ENCODE data around the gene PODXL2. TPM values are rescaled to one million over a fixed set of nuclear protein-coding genes. Genes with fewer than 3 reads are reported as not detected.
"Not testable (repeated sequence)": the region's sequence is repeated elsewhere in the genome, so short reads cannot be mapped to it uniquely, and the experiment has no call there.

The PODXL2 gene
- total RNA-seq, 1 experiment from 2014 or later, result 15.3 TPM

DNA sequence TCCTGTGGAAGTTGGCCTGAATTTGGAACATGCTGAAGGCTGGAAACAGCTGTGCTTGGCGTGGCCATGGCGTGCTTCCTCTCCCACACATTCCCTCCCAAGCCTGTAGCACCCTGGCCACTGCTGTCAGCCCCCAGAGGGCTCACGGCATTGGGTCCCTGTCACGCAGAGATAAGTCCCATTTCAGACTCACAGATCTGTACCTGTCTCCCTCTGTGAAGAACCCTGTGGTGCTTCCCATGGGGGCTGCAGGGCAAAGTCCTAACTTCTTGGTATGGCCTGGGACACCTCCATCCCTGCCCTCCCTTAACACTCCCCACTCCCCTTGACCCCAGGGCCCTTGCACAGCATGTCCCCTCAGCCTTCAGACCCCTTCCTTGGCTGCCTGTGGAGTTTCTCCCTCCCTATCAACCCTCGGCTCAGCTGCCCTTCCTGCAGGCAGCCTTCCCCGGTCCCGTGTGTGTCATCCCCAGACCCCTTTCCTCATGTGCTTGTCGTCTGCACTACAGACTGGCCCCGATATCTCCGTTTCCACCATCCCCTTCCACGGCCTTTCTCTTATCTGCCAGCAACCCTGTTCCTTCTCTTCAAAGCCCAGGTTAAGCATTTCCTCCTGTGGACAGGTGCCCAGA is 72.4 kb downstream of the PODXL2 start:
- H3K9me3 ChIP-seq (ENCODE audit: control insufficient read depth, insufficient read depth, low read depth, low read length), result no peaks in the 10 kb centered on the region
- ChIA-PET POLR2A (no interaction called here), CTCF (no interaction called here)
- TF ChIP-seq, protein P1, sequence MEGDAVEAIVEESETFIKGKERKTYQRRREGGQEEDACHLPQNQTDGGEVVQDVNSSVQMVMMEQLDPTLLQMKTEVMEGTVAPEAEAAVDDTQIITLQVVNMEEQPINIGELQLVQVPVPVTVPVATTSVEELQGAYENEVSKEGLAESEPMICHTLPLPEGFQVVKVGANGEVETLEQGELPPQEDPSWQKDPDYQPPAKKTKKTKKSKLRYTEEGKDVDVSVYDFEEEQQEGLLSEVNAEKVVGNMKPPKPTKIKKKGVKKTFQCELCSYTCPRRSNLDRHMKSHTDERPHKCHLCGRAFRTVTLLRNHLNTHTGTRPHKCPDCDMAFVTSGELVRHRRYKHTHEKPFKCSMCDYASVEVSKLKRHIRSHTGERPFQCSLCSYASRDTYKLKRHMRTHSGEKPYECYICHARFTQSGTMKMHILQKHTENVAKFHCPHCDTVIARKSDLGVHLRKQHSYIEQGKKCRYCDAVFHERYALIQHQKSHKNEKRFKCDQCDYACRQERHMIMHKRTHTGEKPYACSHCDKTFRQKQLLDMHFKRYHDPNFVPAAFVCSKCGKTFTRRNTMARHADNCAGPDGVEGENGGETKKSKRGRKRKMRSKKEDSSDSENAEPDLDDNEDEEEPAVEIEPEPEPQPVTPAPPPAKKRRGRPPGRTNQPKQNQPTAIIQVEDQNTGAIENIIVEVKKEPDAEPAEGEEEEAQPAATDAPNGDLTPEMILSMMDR (IDR thresholded peaks at IDR 0.05), result no peak
- no peak for TF ChIP-seq SIN3A (IDR thresholded peaks at IDR 0.05; ENCODE audit: borderline replicate concordance, insufficient read depth, low read depth, low read length)
- no peak for TF ChIP-seq POLR2AphosphoS5 (IDR thresholded peaks at IDR 0.05; ENCODE audit: low read depth, low read length)
- TF ChIP-seq TCF7L2 (IDR thresholded peaks at IDR 0.05; ENCODE audit: low read depth, low read length), result no peak
- TF ChIP-seq, protein P2, sequence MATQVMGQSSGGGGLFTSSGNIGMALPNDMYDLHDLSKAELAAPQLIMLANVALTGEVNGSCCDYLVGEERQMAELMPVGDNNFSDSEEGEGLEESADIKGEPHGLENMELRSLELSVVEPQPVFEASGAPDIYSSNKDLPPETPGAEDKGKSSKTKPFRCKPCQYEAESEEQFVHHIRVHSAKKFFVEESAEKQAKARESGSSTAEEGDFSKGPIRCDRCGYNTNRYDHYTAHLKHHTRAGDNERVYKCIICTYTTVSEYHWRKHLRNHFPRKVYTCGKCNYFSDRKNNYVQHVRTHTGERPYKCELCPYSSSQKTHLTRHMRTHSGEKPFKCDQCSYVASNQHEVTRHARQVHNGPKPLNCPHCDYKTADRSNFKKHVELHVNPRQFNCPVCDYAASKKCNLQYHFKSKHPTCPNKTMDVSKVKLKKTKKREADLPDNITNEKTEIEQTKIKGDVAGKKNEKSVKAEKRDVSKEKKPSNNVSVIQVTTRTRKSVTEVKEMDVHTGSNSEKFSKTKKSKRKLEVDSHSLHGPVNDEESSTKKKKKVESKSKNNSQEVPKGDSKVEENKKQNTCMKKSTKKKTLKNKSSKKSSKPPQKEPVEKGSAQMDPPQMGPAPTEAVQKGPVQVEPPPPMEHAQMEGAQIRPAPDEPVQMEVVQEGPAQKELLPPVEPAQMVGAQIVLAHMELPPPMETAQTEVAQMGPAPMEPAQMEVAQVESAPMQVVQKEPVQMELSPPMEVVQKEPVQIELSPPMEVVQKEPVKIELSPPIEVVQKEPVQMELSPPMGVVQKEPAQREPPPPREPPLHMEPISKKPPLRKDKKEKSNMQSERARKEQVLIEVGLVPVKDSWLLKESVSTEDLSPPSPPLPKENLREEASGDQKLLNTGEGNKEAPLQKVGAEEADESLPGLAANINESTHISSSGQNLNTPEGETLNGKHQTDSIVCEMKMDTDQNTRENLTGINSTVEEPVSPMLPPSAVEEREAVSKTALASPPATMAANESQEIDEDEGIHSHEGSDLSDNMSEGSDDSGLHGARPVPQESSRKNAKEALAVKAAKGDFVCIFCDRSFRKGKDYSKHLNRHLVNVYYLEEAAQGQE (IDR thresholded peaks at IDR 0.05; ENCODE audit: insufficient read depth in 1 of 2, low read depth in 2 of 2, low read length in 1 of 2), result no peak
- ATAC-seq (no peak), DNase-seq (ENCODE audit: low read depth, low spot score) (no peak)
- in situ Hi-C loops (cut with HindIII; ENCODE audit: low pct_unique_long_range_greater_than_20kb, low sequenced_read_pairs), result no loop called here
- H3K27me3 ChIP-seq (ENCODE audit: control insufficient read depth, insufficient read depth, low read length), result 0 out of 2 replicates have a peak, but pooled peaks cover 2% of the 10 kb centered on the region
- H3K4me1 ChIP-seq (ENCODE audit: control insufficient read depth, insufficient read depth, low read length), result no peaks in the 10 kb centered on the region
- intact Hi-C loops (cut with micrococcal nuclease; ENCODE audit: unreplicated experiment), result no loop called here
- no TSS peak for BruUV-seq (replicated peaks)
- no peak overlapping the region for H3K4me3 ChIP-seq (ENCODE audit: low read depth in 2 of 2, low read length in 2 of 2)
- H3K27ac ChIP-seq (ENCODE audit: low read length), result no peak overlapping the region
- no peaks in the 10 kb centered on the region for H3K36me3 ChIP-seq (ENCODE audit: control insufficient read depth, insufficient read depth, low read length)

DNA sequence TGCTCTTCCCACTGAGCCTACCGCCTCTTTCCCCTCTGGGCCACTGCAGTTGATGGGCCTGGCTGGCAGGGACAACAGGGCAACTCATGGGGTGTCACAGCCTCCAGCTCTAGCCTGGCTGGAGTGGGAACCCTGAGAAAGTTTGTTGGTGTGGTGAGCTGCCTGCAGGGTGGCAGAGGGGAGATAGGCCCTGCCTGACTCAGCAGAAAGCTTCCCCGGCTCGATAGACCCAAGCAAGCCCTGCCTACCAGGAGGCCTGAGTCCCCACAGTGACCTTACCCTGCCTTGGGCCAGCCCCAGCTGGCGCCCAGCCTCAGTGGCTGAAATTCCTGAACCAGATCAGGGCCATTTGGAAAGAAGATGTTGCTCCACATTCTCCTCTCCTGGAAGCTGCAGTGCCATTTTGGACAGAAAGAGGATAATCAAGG is 73.2 kb downstream of the PODXL2 start:
- DNase-seq (ENCODE audit: low read depth, low spot score), result no peak
- Histone ChIP-seq H3K4me3 (ENCODE audit: low read depth in 2 of 2, low read length in 2 of 2) (no peak overlapping the region), H3K4me1 (ENCODE audit: control insufficient read depth, insufficient read depth, low read length) (no peaks in the 10 kb centered on the region), H3K27ac (ENCODE audit: low read length) (no peak overlapping the region), H3K36me3 (ENCODE audit: control insufficient read depth, insufficient read depth, low read length) (no peaks in the 10 kb centered on the region), H3K9me3 (ENCODE audit: control insufficient read depth, insufficient read depth, low read depth, low read length) (no peaks in the 10 kb centered on the region), H3K27me3 (ENCODE audit: control insufficient read depth, insufficient read depth, low read length) (0 out of 2 replicates have a peak, but pooled peaks cover 2% of the 10 kb centered on the region)
- TF ChIP-seq TCF7L2 (IDR thresholded peaks at IDR 0.05; ENCODE audit: low read depth, low read length) (no peak), SIN3A (IDR thresholded peaks at IDR 0.05; ENCODE audit: borderline replicate concordance, insufficient read depth, low read depth, low read length) (no peak), POLR2AphosphoS5 (IDR thresholded peaks at IDR 0.05; ENCODE audit: low read depth, low read length) (no peak)
- TF ChIP-seq, protein P1 (IDR thresholded peaks at IDR 0.05), result no peak
- TF ChIP-seq, protein P2 (IDR thresholded peaks at IDR 0.05; ENCODE audit: insufficient read depth in 1 of 2, low read depth in 2 of 2, low read length in 1 of 2), result no peak
- in situ Hi-C loops (cut with HindIII; ENCODE audit: low pct_unique_long_range_greater_than_20kb, low sequenced_read_pairs) (no loop called here), intact Hi-C loops (cut with micrococcal nuclease; ENCODE audit: unreplicated experiment) (no loop called here)
- CTCF ChIA-PET, result no interaction called here
- ATAC-seq, result no peak
- BruUV-seq (replicated peaks), result no TSS peak
- POLR2A ChIA-PET, result no interaction called here

DNA sequence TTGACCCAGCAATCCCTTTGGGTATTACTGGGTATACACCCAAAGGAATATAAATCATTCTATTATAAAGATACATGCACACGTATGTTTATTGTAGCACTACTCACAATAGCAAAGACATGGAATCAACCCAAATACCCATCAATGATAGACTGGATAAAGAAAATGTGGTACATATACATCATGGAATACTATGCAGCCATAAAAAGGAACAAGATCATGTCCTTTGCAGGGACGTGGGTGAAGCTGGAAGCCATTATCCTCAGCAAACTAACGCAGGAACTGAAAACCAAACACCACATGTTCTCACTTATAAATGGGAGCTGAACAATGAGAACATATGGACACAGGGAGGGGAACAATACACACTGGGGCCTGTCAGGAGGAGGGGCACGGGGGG is 75.9 kb downstream of the PODXL2 start:
- H3K4me1 ChIP-seq (ENCODE audit: control insufficient read depth, insufficient read depth, low read length); BruUV-seq (replicated peaks); CTCF ChIA-PET; H3K27me3 ChIP-seq (ENCODE audit: control insufficient read depth, insufficient read depth, low read length); in situ Hi-C loops (cut with HindIII; ENCODE audit: low pct_unique_long_range_greater_than_20kb, low sequenced_read_pairs); H3K36me3 ChIP-seq (ENCODE audit: control insufficient read depth, insufficient read depth, low read length); intact Hi-C loops (cut with micrococcal nuclease; ENCODE audit: unreplicated experiment); H3K27ac ChIP-seq (ENCODE audit: low read length); H3K4me3 ChIP-seq (ENCODE audit: low read depth in 2 of 2, low read length in 2 of 2); H3K9me3 ChIP-seq (ENCODE audit: control insufficient read depth, insufficient read depth, low read depth, low read length); DNase-seq (ENCODE audit: low read depth, low spot score); ATAC-seq; POLR2A ChIA-PET: not testable (repeated sequence)

All from Panc1 (cell line).